Endothelial cell of umbilical vein (primary cell): ENCODE measurements around the gene MYOF. TPM values are rescaled to one million over a fixed set of nuclear protein-coding genes. Genes with fewer than 3 reads are reported as not detected.

Source experiments
- BruUV-seq: library from RNA; stranded (reverse); fragments of 400-500 nt; replicated peaks from 2 replicates; lab custom pipeline; 2021; lab: Mats Ljungman, UMichigan
- CTCF ChIA-PET: fragments of 300-600, 350-600 bp; sonication (Branson Sonifier 250); formaldehyde crosslinking; loops from one replicate; lab custom pipeline; 2021; ENCODE audit warnings: antibody characterized with exemption, inconsistent platforms; lab: Charles Lee
- POLR2A ChIA-PET: fragments of 300-600, 350-600 bp; sonication (Branson Sonifier 250); formaldehyde crosslinking; loops from one replicate; lab custom pipeline; 2021; ENCODE audit warnings: antibody characterized with exemption, inconsistent platforms; lab: Charles Lee
- DNase-seq: peaks from one replicate; pipeline ENCODE4 v3.0.0-alpha.2; 2011; ENCODE audit warnings: low read depth, low spot score
- FAIRE-seq: peaks from 2 replicates; lab custom pipeline; 2011; peaks lifted over from hg19 to GRCh38; lab: Jason Lieb, UNC
- H2AFZ ChIP-seq: 2 replicates; pipeline ENCODE4 v1.6.0; 2012; ENCODE audit warnings: low read depth, low read length, control low read depth, inconsistent platforms
- H3K27ac ChIP-seq: 2 replicates; pipeline ENCODE4 v1.5.1; 2011; ENCODE audit warnings: low read depth, mild to moderate bottlenecking, control low read depth, low read length, moderate library complexity; ENCODE audit not compliant: insufficient read depth
- H3K27me3 ChIP-seq, 2 experiments: 2 replicates each; pipeline versions ENCODE4 v1.6.0 to v1.6.1; 2011; ENCODE audit warnings: low read length in 2 of 2, mixed read lengths in 1 of 2; ENCODE audit not compliant: control insufficient read depth in 2 of 2, insufficient read depth in 2 of 2
- H3K36me3 ChIP-seq, 2 experiments: 2 replicates in 1 of 2; 3 replicates in 1 of 2; pipeline ENCODE4 v1.5.1; 2011; ENCODE audit warnings: low read length in 2 of 2, mild to moderate bottlenecking in 1 of 2, moderate library complexity in 1 of 2; ENCODE audit not compliant: control insufficient read depth in 2 of 2, insufficient read depth in 2 of 2; ENCODE audit errors: extremely low read depth in 1 of 2
- H3K4me1 ChIP-seq: 3 replicates; pipeline ENCODE4 v1.5.1; 2011; ENCODE audit warnings: mild to moderate bottlenecking, low read length; ENCODE audit not compliant: control insufficient read depth, insufficient read depth; ENCODE audit errors: extremely low read depth
- H3K4me2 ChIP-seq: 2 replicates; pipeline ENCODE4 v1.6.1; 2011; ENCODE audit warnings: low read length, control low read depth, mixed read lengths; ENCODE audit not compliant: insufficient read depth
- H3K4me3 ChIP-seq, 3 experiments: fragments of 200-600 bp in 1 of 3; sonication (generic), shearing (Covaris generic) in 1 of 3; replicated peaks in 1 of 3; 2 replicates each; pipeline ENCODE4 v1.5.1; 2011 to 2016; ENCODE audit warnings: control low read depth in 3 of 3, low read length in 3 of 3, mild to moderate bottlenecking in 2 of 3, inconsistent platforms in 1 of 3, low read depth in 1 of 3, moderate library complexity in 1 of 3; ENCODE audit not compliant: insufficient read depth in 1 of 3
- H3K79me2 ChIP-seq: 2 replicates; pipeline ENCODE4 v1.6.0; 2012; ENCODE audit warnings: low read length, inconsistent platforms; ENCODE audit not compliant: control insufficient read depth, insufficient read depth
- H3K9ac ChIP-seq: replicated peaks from 2 replicates; pipeline ENCODE3; 2011; ENCODE audit warnings: low read length, control low read depth; ENCODE audit not compliant: insufficient read depth; ENCODE audit errors: extremely low read depth
- H3K9me1 ChIP-seq: replicated peaks from 3 replicates; pipeline ENCODE4 v1.6.0; 2011; ENCODE audit warnings: mild to moderate bottlenecking, low read length; ENCODE audit not compliant: control insufficient read depth, insufficient read depth; ENCODE audit errors: extremely low read depth
- H3K9me3 ChIP-seq: replicated peaks from 2 replicates; pipeline ENCODE4 v1.5.1; 2012; ENCODE audit warnings: low read length, inconsistent platforms; ENCODE audit not compliant: control insufficient read depth, insufficient read depth
- H4K20me1 ChIP-seq: replicated peaks from 2 replicates; pipeline ENCODE3; 2011; ENCODE audit warnings: mild to moderate bottlenecking, low read length; ENCODE audit not compliant: control insufficient read depth, insufficient read depth; ENCODE audit errors: extremely low read depth
- CTCF ChIP-seq, 2 donors: IDR thresholded peaks; 1 replicate in 1 of 2; 2 replicates in 1 of 2; pipeline ENCODE4 v1.5.1; 2011; ENCODE audit warnings: low read length in 2 of 2, mild to moderate bottlenecking in 2 of 2, moderate library complexity in 2 of 2, control low read depth in 1 of 2, inconsistent platforms in 1 of 2, low read depth in 1 of 2; ENCODE audit not compliant: insufficient read depth in 1 of 2; ENCODE audit errors: extremely low read depth in 1 of 2
- EZH2 ChIP-seq: IDR thresholded peaks from 2 replicates; pipeline ENCODE4 v1.6.1; 2012; ENCODE audit warnings: borderline replicate concordance, low read depth, mild to moderate bottlenecking, moderate library complexity, low read length, inconsistent platforms; ENCODE audit not compliant: severe bottlenecking
- FOS ChIP-seq: IDR thresholded peaks from 2 replicates; pipeline ENCODE4 v1.6.1; 2011; ENCODE audit warnings: mild to moderate bottlenecking, low read length, moderate library complexity, borderline replicate concordance; ENCODE audit not compliant: insufficient read depth
- GATA2 ChIP-seq: IDR thresholded peaks from 2 replicates; pipeline ENCODE4 v1.7.0; 2011; ENCODE audit warnings: low read depth, mild to moderate bottlenecking, moderate library complexity, mixed read lengths, low read length; ENCODE audit not compliant: insufficient read length, insufficient read depth
- JUN ChIP-seq: IDR thresholded peaks from 2 replicates; pipeline ENCODE4 v1.6.1; 2011; ENCODE audit warnings: borderline replicate concordance, low read depth; ENCODE audit not compliant: insufficient read length, insufficient read depth
- MAX ChIP-seq: IDR thresholded peaks from 2 replicates; pipeline ENCODE4 v1.6.1; 2011; ENCODE audit not compliant: insufficient read depth, insufficient read length
- MYC ChIP-seq: IDR thresholded peaks from one replicate; pipeline ENCODE4 v1.6.1; 2011; ENCODE audit warnings: mild to moderate bottlenecking, low read depth, low read length
- POLR2A ChIP-seq: IDR thresholded peaks from 2 replicates; pipeline ENCODE4 v1.6.1; 2012; ENCODE audit warnings: low read depth, mild to moderate bottlenecking, control low read depth, low read length
- POLR2AphosphoS5 ChIP-seq: IDR thresholded peaks from 2 replicates; pipeline ENCODE4 v1.6.1; 2012; ENCODE audit warnings: low read depth, mild to moderate bottlenecking, control low read depth, low read length, moderate library complexity; ENCODE audit not compliant: insufficient read depth
- dilution Hi-C: fragments of 300-500 bp; cut with MboI; formaldehyde crosslinking; loops from one replicate; pipeline ENCODE4 v1.15.0; 2019; ENCODE audit warnings: low sequenced_read_pairs; ENCODE audit not compliant: extremely low pct_ligation_motif_present
- intact Hi-C: fragments of 100-400 bp; cut with micrococcal nuclease; formaldehyde crosslinking; loops from one replicate; pipeline ENCODE4 v1.10.0; 2022
- polyA plus RNA-seq, 4 experiments: library from polyadenylated mRNA; depleted of rRNA in 3 of 4; stranded (reverse) in 3 of 4; unstranded in 1 of 4; fragments of >200 nt; gene quantifications; 2 replicates each; pipeline versions ENCODE4 v1.2.1 to v1.2.3, GENCODE V29; 2011 to 2012; ENCODE audit warnings: missing spikeins in 1 of 4
- total RNA-seq: library from RNA; stranded (reverse); gene quantifications from 2 replicates; pipeline ENCODE4 v1.2.3, GENCODE V29; 2021

The MYOF gene
- total and polyA plus RNA-seq, 2 donors (not counting 3 experiments of a cell fraction or from before 2014, with no cell fraction given), result 98.4 to 379 TPM

GRCh38 chr10:93438613-93439253 lies 43.4 kb downstream of the MYOF start:
- no peak overlapping the region for H3K4me3 ChIP-seq
- H3K79me2 ChIP-seq, result peaks cover 59% of the 10 kb centered on the region
- no peak overlapping the region for H2AFZ ChIP-seq
- POLR2A ChIA-PET, result interaction anchor here (2.0 to 2.7 kb wide), 2 partner anchors 23 to 32 kb away, joined by 6 to 17 read pairs; no protein-coding TSS in a partner anchor
- no peaks in the 10 kb centered on the region for H3K27me3 ChIP-seq
- no peaks in the 10 kb centered on the region for H3K9me3 ChIP-seq
- no peaks in the 10 kb centered on the region for H4K20me1 ChIP-seq
- peak overlapping the region; percentile 63 for H3K4me2 ChIP-seq
- H3K27ac ChIP-seq, result peak overlapping the region; percentile 100
- peaks cover 57% of the 10 kb centered on the region for H3K4me1 ChIP-seq
- no peaks in the 10 kb centered on the region for H3K9me1 ChIP-seq
- CTCF ChIA-PET, result interaction anchor here (1.6 to 4.3 kb wide), 4 partner anchors 22 to 62 kb away, joined by 5 to 45 read pairs (median 14); partner anchors contain the start of gene MYOF
- TF ChIP-seq CTCF (IDR thresholded peaks at IDR 0.05; ENCODE audit: extremely low read depth in 1 of 2, insufficient read depth in 1 of 2, low read depth in 1 of 2, low read length in 2 of 2) (no peak), GATA2 (no peak), POLR2A (no peak), FOS (no peak), EZH2 (no peak), MYC (no peak), JUN (no peak), POLR2AphosphoS5 (no peak), MAX (no peak)
- dilution Hi-C loops, result no loop called here
- peaks cover under 1 to 4% of the 10 kb centered on the region in 2 experiments for H3K36me3 ChIP-seq
- peak; percentile 65 for DNase-seq
- no TSS peak for BruUV-seq
- intact Hi-C loops, result no loop called here
- no peak for FAIRE-seq
- H3K9ac ChIP-seq, result peak overlapping the region; percentile 97
